HepG2 (cell line): ENCODE data around the gene MRGPRF. TPM values are rescaled to one million over a fixed set of nuclear protein-coding genes. Genes with fewer than 3 reads are reported as not detected.

Experiments used
- ATAC-seq: fragments of 200-7000 bp; cut with Tn5 transposase; 3 replicates; pipeline ENCODE4 v1.9.1; 2020; ENCODE audit warnings: mild to moderate bottlenecking, moderate library complexity
- BruUV-seq: library from RNA; stranded (reverse); fragments of 400-500 nt; replicated peaks from 2 replicates; lab custom pipeline; 2021; lab: Mats Ljungman, UMichigan
- CTCF ChIA-PET: fragments of 300-600 bp; formaldehyde crosslinking; extraction: SDS; loops from one replicate; lab custom pipeline; 2021; ENCODE audit warnings: low total read pairs, inconsistent platforms, low intra/inter-chr PET ratio; lab: Yijun Ruan, JAX
- POLR2A ChIA-PET: fragments of 350-600 bp; sonication (Branson Sonifier 250); formaldehyde crosslinking; loops from one replicate; lab custom pipeline; 2020; ENCODE audit warnings: antibody characterized with exemption, inconsistent platforms; lab: Yijun Ruan, JAX
- DNase-seq: peaks from one replicate; pipeline ENCODE4 v3.0.0-alpha.2; 2015; ENCODE audit warnings: low spot score
- FAIRE-seq: peaks from 3 replicates; lab custom pipeline; 2011; peaks lifted over from hg19 to GRCh38; lab: Jason Lieb, UNC
- H2AFZ ChIP-seq: one replicate; pipeline ENCODE4 v1.6.1; 2011; ENCODE audit warnings: low read length, inconsistent platforms
- H3K27ac ChIP-seq: fragments of 300-600 bp; 3 replicates; pipeline ENCODE4 v1.8.0; 2011; ENCODE audit warnings: mixed run types, mild to moderate bottlenecking, mixed read lengths, low read length, inconsistent platforms; ENCODE audit not compliant: insufficient read depth; ENCODE audit errors: extremely low read length
- H3K27me3 ChIP-seq, 2 experiments: fragments of 200-600 bp in 1 of 2; 2 replicates in 1 of 2; 3 replicates in 1 of 2; pipeline versions ENCODE4 v1.6.0 to v1.8.0; 2011; ENCODE audit warnings: low read length in 2 of 2, mild to moderate bottlenecking in 2 of 2, moderate library complexity in 2 of 2, inconsistent platforms in 1 of 2; ENCODE audit not compliant: insufficient read depth in 2 of 2, control insufficient read depth in 1 of 2
- H3K36me3 ChIP-seq, 2 experiments: fragments of 200-600 bp in 1 of 2; replicated peaks in 1 of 2; 2 replicates in 1 of 2; 3 replicates in 1 of 2; pipeline versions ENCODE4 v1.5.1 to v1.8.0; 2011; ENCODE audit warnings: low read length in 2 of 2, inconsistent platforms in 1 of 2; ENCODE audit not compliant: insufficient read depth in 2 of 2, control insufficient read depth in 1 of 2
- H3K4me1 ChIP-seq: 2 replicates; pipeline ENCODE4 v1.5.1; 2012; ENCODE audit warnings: low read length, inconsistent platforms; ENCODE audit not compliant: insufficient read depth
- H3K4me2 ChIP-seq: 2 replicates; pipeline ENCODE4 v1.6.0; 2011; ENCODE audit warnings: low read depth, low read length, inconsistent platforms
- H3K4me3 ChIP-seq, 3 experiments: fragments of 200-600 bp in 1 of 3; sonication (generic), shearing (Covaris generic) in 1 of 3; replicated peaks in 1 of 3; 2 replicates each; pipeline ENCODE4 v1.5.1; 2011 to 2016; ENCODE audit warnings: low read length in 3 of 3, inconsistent platforms in 2 of 3, low read depth in 2 of 3, mild to moderate bottlenecking in 2 of 3, control low read depth in 1 of 3, mixed read lengths in 1 of 3; ENCODE audit not compliant: insufficient read depth in 1 of 3
- H3K79me2 ChIP-seq: one replicate; pipeline ENCODE4 v1.6.1; 2011; ENCODE audit warnings: low read length, inconsistent platforms; ENCODE audit not compliant: insufficient read depth
- H3K9ac ChIP-seq: 2 replicates; pipeline ENCODE4 v1.6.0; 2011; ENCODE audit warnings: mild to moderate bottlenecking, low read depth, low read length, inconsistent platforms; ENCODE audit not compliant: insufficient read depth
- H3K9me3 ChIP-seq: 2 replicates; pipeline ENCODE4 v1.5.1; 2012; ENCODE audit warnings: mild to moderate bottlenecking, low read length
- H4K20me1 ChIP-seq: 2 replicates; pipeline ENCODE4 v1.6.0; 2011; ENCODE audit warnings: inconsistent platforms, mild to moderate bottlenecking, low read length, moderate library complexity; ENCODE audit not compliant: insufficient read depth
- ELF4 ChIP-seq: sonication (generic); formaldehyde crosslinking; IDR thresholded peaks from 2 replicates; pipeline ENCODE4 v1.5.0; 2020; ENCODE audit warnings: missing genetic modification reagents, mild to moderate bottlenecking, moderate library complexity, borderline replicate concordance
- GABPA ChIP-seq, 2 experiments: IDR thresholded peaks; 2 replicates each; pipeline ENCODE4 v1.6.1; 2011 to 2016; ENCODE audit warnings: low read depth in 2 of 2, low read length in 1 of 2, missing biosample characterization in 1 of 2, missing genetic modification characterization in 1 of 2
- MED8 ChIP-seq: sonication (generic); formaldehyde crosslinking; IDR thresholded peaks from 2 replicates; pipeline ENCODE4 v1.8.1; 2023; ENCODE audit warnings: mild to moderate bottlenecking, missing genetic modification reagents; ENCODE audit not compliant: insufficient replicate concordance
- PHF5A ChIP-seq: IDR thresholded peaks from one replicate; pipeline ENCODE4 v1.6.1; 2018; ENCODE audit warnings: low read depth, missing genetic modification reagents; ENCODE audit not compliant: unreplicated experiment
- SNAPC2 ChIP-seq: sonication (generic); formaldehyde crosslinking; IDR thresholded peaks from 2 replicates; pipeline ENCODE4 v1.8.1; 2022; ENCODE audit warnings: mild to moderate bottlenecking, missing genetic modification reagents
- TFDP2 ChIP-seq: sonication (generic); formaldehyde crosslinking; IDR thresholded peaks from 2 replicates; pipeline ENCODE4 v1.4.0; 2020; ENCODE audit warnings: missing genetic modification reagents
- ZNF17 ChIP-seq: sonication (generic); formaldehyde crosslinking; IDR thresholded peaks from 2 replicates; pipeline ENCODE4 v1.5.0; 2020; ENCODE audit warnings: mild to moderate bottlenecking, missing genetic modification reagents
- ZNF343 ChIP-seq: sonication (generic); formaldehyde crosslinking; IDR thresholded peaks from 2 replicates; pipeline ENCODE4 v1.4.0; 2020; ENCODE audit warnings: mild to moderate bottlenecking, missing genetic modification reagents
- ZNF670 ChIP-seq: sonication (generic); formaldehyde crosslinking; IDR thresholded peaks from 2 replicates; pipeline ENCODE4 v1.8.0; 2022; ENCODE audit warnings: mild to moderate bottlenecking, missing genetic modification reagents, borderline replicate concordance
- ZNF749 ChIP-seq: sonication (generic); formaldehyde crosslinking; IDR thresholded peaks from 2 replicates; pipeline ENCODE4 v1.8.0; 2022; ENCODE audit warnings: mild to moderate bottlenecking, missing genetic modification reagents, moderate library complexity, borderline replicate concordance
- WGBS: methylation state at CpG from one replicate; pipeline ENCODE4 v1.1.6; 2017; ENCODE audit warnings: low lambda C conversion rate; 5-methylcytosine and 5-hydroxymethylcytosine counted together
- in situ Hi-C: cut with HindIII; loops from 2 replicates; pipeline ENCODE4 v1.10.0; 2017; ENCODE audit warnings: low pct_unique_long_range_greater_than_20kb; ENCODE audit not compliant: extremely low pct_ligation_motif_present
- intact Hi-C: fragments of 100-400 bp; cut with micrococcal nuclease; formaldehyde crosslinking; loops from one replicate; pipeline ENCODE4 v1.10.0; 2022; ENCODE audit not compliant: unreplicated experiment
- polyA plus RNA-seq, 8 experiments: library from polyadenylated mRNA; depleted of rRNA in 3 of 8; stranded (reverse) in 7 of 8; unstranded in 1 of 8; fragments of >200 nt; fragmentation: Illumina TruSeq in 4 of 8; extraction: Trizol in 4 of 8; gene quantifications; 2 replicates each; pipeline versions ENCODE4 v1.2.1 to v1.2.3, GENCODE V29; 2011 to 2016; ENCODE audit warnings: low read depth in 4 of 8, missing spikeins in 1 of 8, mixed read lengths in 1 of 8; ENCODE audit not compliant: insufficient read depth in 1 of 8
- total RNA-seq, 5 experiments: library from RNA; depleted of rRNA; stranded (reverse); fragments of >200 nt; fragmentation: Illumina TruSeq; extraction: Trizol; gene quantifications; 2 replicates each; pipeline ENCODE4 v1.2.3, GENCODE V29; 2016; ENCODE audit warnings: low read depth in 1 of 5

MRGPRF gene
- total and polyA plus RNA-seq, 2 of the 13 experiments (the other 11 are each of a cell fraction or from before 2014, with no cell fraction given), result not detected

GRCh38 chr11:68993546-68993945 lies 19.5 kb downstream of the MRGPRF start:
- Histone ChIP-seq H3K79me2 (no peaks in the 10 kb centered on the region), H3K27me3 (peaks cover 3 to 46% of the 10 kb centered on the region in 2 experiments), H3K4me1 (no peaks in the 10 kb centered on the region), H3K27ac (no peak overlapping the region), H3K36me3 (no peaks in the 10 kb centered on the region), H3K4me2 (no peak overlapping the region), H3K4me3 (no peak overlapping the region), H3K9ac (no peak overlapping the region), H4K20me1 (no peaks in the 10 kb centered on the region), H2AFZ (no peak overlapping the region), H3K9me3 (no peaks in the 10 kb centered on the region)
- ATAC-seq, result no peak
- in situ Hi-C loops, result no loop called here
- TF ChIP-seq ZNF17 (no peak), PHF5A (CRISPR knock-in tag) (no peak)
- WGBS, result 7% methylated on average over 7 of the region's 7 CpGs
- ChIA-PET POLR2A (no interaction called here), CTCF (no interaction called here)
- no TSS peak for BruUV-seq
- intact Hi-C loops, result no loop called here
- FAIRE-seq, result no peak
- no peak for DNase-seq

- Histone ChIP-seq H4K20me1 (no peaks in the 10 kb centered on the region), H3K36me3 (no peaks in the 10 kb centered on the region), H3K4me2 (no peak overlapping the region), H3K4me3 (no peak overlapping the region), H2AFZ (no peak overlapping the region), H3K9me3 (no peaks in the 10 kb centered on the region), H3K4me1 (no peaks in the 10 kb centered on the region), H3K27me3 (peaks cover 3 to 39% of the 10 kb centered on the region in 2 experiments), H3K27ac (no peak overlapping the region), H3K79me2 (no peaks in the 10 kb centered on the region), H3K9ac (no peak overlapping the region)
- FAIRE-seq (no peak), ATAC-seq (no peak), DNase-seq (no peak)
- BruUV-seq, result no TSS peak
- no peak for TF ChIP-seq GABPA (IDR thresholded peaks at IDR 0.05; ENCODE audit: low read depth, low read length)
- TF ChIP-seq GABPA (CRISPR knock-in tag; IDR thresholded peaks at IDR 0.05; ENCODE audit: low read depth), result no peak
- no peak for TF ChIP-seq TFDP2 (CRISPR knock-in tag)
- TF ChIP-seq MED8 (CRISPR knock-in tag), result no peak
- TF ChIP-seq SNAPC2, result no peak
- TF ChIP-seq ZNF749, result no peak
- TF ChIP-seq ZNF343 (CRISPR knock-in tag), result no peak
- no peak for TF ChIP-seq ZNF670 (CRISPR knock-in tag)
- no peak for TF ChIP-seq ELF4 (CRISPR knock-in tag)
- 20% methylated on average over 6 of the region's 14 CpGs for WGBS
- POLR2A ChIA-PET, result no interaction called here
- intact Hi-C loops (no loop called here), in situ Hi-C loops (no loop called here)
- CTCF ChIA-PET, result no interaction called here
Measured at GRCh38 chr11:68992743-68993255, 20.2 kb downstream of the MRGPRF start.
